Prostate gland (tissue), 2 donors: ENCODE data around the gene ZNF365. TPM values are rescaled to one million over a fixed set of nuclear protein-coding genes. Genes with fewer than 3 reads are reported as not detected.

Source experiments
- DNase-seq: peaks from one replicate; pipeline ENCODE4 v3.0.0-alpha.2; 2019; ENCODE audit warnings: low spot score
- H3K27ac ChIP-seq, 2 donors: fragments of 200-600 bp; sonication (generic); 2 replicates each; pipeline ENCODE4 v1.5.1; 2017 to 2019
- H3K27me3 ChIP-seq: fragments of 200-600 bp; sonication (generic); replicated peaks from 2 replicates; pipeline ENCODE4 v1.5.1; 2019; ENCODE audit not compliant: insufficient read depth
- H3K36me3 ChIP-seq, 2 donors: fragments of 200-600 bp; sonication (generic); 1 replicate in 1 of 2; 2 replicates in 1 of 2; pipeline versions ENCODE4 v1.5.1 to v1.8.1; 2017 to 2019
- H3K4me1 ChIP-seq: fragments of 200-600 bp; sonication (generic); replicated peaks from 2 replicates; pipeline ENCODE4 v1.5.1; 2019
- H3K4me3 ChIP-seq, 2 donors: fragments of 200-600 bp; sonication (generic); 2 replicates each; pipeline ENCODE4 v1.5.1; 2017 to 2019
- H3K9me3 ChIP-seq: fragments of 200-600 bp; sonication (generic); 2 replicates; pipeline ENCODE4 v1.5.1; 2017
- CTCF ChIP-seq, 4 experiments: fragments of 200-600 bp in 2 of 4; fragments of 450-650 bp in 2 of 4; sonication (generic) in 2 of 4; IDR thresholded peaks; 1 replicate in 3 of 4; 2 replicates in 1 of 4; pipeline ENCODE4 v1.5.1; 2016 to 2019; ENCODE audit warnings: antibody characterized with exemption in 4 of 4, mild to moderate bottlenecking in 2 of 4, moderate library complexity in 2 of 4
- POLR2A ChIP-seq: fragments of 450-650 bp; IDR thresholded peaks from one replicate; pipeline ENCODE4 v1.6.1; 2016; ENCODE audit warnings: antibody characterized with exemption, mild to moderate bottlenecking
- POLR2AphosphoS5 ChIP-seq: sonication (generic); formaldehyde crosslinking; IDR thresholded peaks from one replicate; pipeline ENCODE4 v1.6.1; 2017; ENCODE audit warnings: antibody characterized with exemption
- WGBS: methylation state at CpG from one replicate; pipeline ENCODE4 v1.1.5; 2018; 5-methylcytosine and 5-hydroxymethylcytosine counted together
- intact Hi-C: fragments of 100-400 bp; cut with DNase I; formaldehyde crosslinking; loops from one replicate; pipeline ENCODE4 v1.14.2; 2022
- total RNA-seq, 2 donors: library from RNA; depleted of rRNA; stranded (reverse); fragments of >200 nt; gene quantifications; one replicate each; pipeline ENCODE4 v1.1.0, GENCODE V29; 2016

Gene ZNF365
- total RNA-seq, result 1 to 10 TPM in 1 of 2 donors, under 1 TPM in 1; 0.55 to 3.5 TPM

GRCh38 chr10:62373995-62374861, at the start of gene ZNF365:
ZNF365 (plus strand) TSS chr10:62374369; CDS start chr10:62376194, 1,825 bp downstream.
- WGBS, result 1% methylated on average over 52 of the region's 73 CpGs
- no peak for TF ChIP-seq POLR2A
- no peak for TF ChIP-seq CTCF (IDR thresholded peaks at IDR 0.05)
- TF ChIP-seq POLR2AphosphoS5, result no peak
- intact Hi-C loops, result loop anchor here (10.0 kb wide), 1 partner anchor 339 kb away; no protein-coding TSS in a partner anchor
- no peak for DNase-seq
- no peaks in the 10 kb centered on the region for H3K36me3 ChIP-seq
- no peaks in the 10 kb centered on the region for H3K9me3 ChIP-seq
- peak within 1 kb of the TSS; percentile 31 to 48 for H3K27ac ChIP-seq
- H3K4me3 ChIP-seq, result peak within 1 kb of the TSS; percentile 44 to 47
- H3K27me3 ChIP-seq, result no peaks in the 10 kb centered on the region
- no peaks in the 10 kb centered on the region for H3K4me1 ChIP-seq

- H3K36me3 ChIP-seq, result no peaks in the 10 kb centered on the region
- intact Hi-C loops, result no loop called here
- H3K27ac ChIP-seq, result no peak overlapping the region
- DNase-seq, result no peak
- no peaks in the 10 kb centered on the region for H3K4me1 ChIP-seq
- no peaks in the 10 kb centered on the region for H3K27me3 ChIP-seq
- WGBS, result 70% methylated on average over 1 of the region's 1 CpG
- H3K9me3 ChIP-seq, result no peaks in the 10 kb centered on the region
- TF ChIP-seq POLR2AphosphoS5 (no peak), CTCF (IDR thresholded peaks at IDR 0.05) (no peak), POLR2A (no peak)
- no peak overlapping the region for H3K4me3 ChIP-seq
Measured at GRCh38 chr10:62326176-62326575, 48.0 kb upstream of the ZNF365 start.

GRCh38 chr10:62327885-62328284, 46.3 kb upstream of the ZNF365 start:
- H3K4me3 ChIP-seq, result no peak overlapping the region
- H3K4me1 ChIP-seq, result no peaks in the 10 kb centered on the region
- no peaks in the 10 kb centered on the region for H3K27me3 ChIP-seq
- DNase-seq, result no peak
- intact Hi-C loops, result no loop called here
- H3K27ac ChIP-seq, result no peak overlapping the region
- H3K9me3 ChIP-seq, result no peaks in the 10 kb centered on the region
- WGBS, result 68% methylated on average over 3 of the region's 3 CpGs
- H3K36me3 ChIP-seq, result no peaks in the 10 kb centered on the region
- TF ChIP-seq POLR2AphosphoS5, result no peak

- no peak for DNase-seq
- intact Hi-C loops, result no loop called here
- no peak overlapping the region for H3K27ac ChIP-seq
- H3K36me3 ChIP-seq, result no peaks in the 10 kb centered on the region
- H3K9me3 ChIP-seq, result no peaks in the 10 kb centered on the region
- no peaks in the 10 kb centered on the region for H3K4me1 ChIP-seq
- TF ChIP-seq POLR2AphosphoS5 (no peak), POLR2A (no peak), CTCF (IDR thresholded peaks at IDR 0.05) (no peak)
- WGBS, result 44% methylated on average over 1 of the region's 1 CpG
- H3K4me3 ChIP-seq, result no peak overlapping the region
- no peaks in the 10 kb centered on the region for H3K27me3 ChIP-seq
Measured at GRCh38 chr10:62330213-62330612, 44.0 kb upstream of the ZNF365 start.

GRCh38 chr10:62332406-62332805, 41.8 kb upstream of the ZNF365 start:
- TF ChIP-seq CTCF (IDR thresholded peaks at IDR 0.05) (no peak), POLR2A (no peak), POLR2AphosphoS5 (no peak)
- H3K27me3 ChIP-seq, result no peaks in the 10 kb centered on the region
- no peak overlapping the region for H3K4me3 ChIP-seq
- no peaks in the 10 kb centered on the region for H3K36me3 ChIP-seq
- no peak overlapping the region for H3K27ac ChIP-seq
- intact Hi-C loops, result no loop called here
- H3K4me1 ChIP-seq, result no peaks in the 10 kb centered on the region
- no peaks in the 10 kb centered on the region for H3K9me3 ChIP-seq
- no peak for DNase-seq
